GM12872 (cell line): ENCODE data around the gene GJC2.

Experiments
- CTCF ChIP-seq: IDR thresholded peaks from 3 replicates; pipeline ENCODE4 v1.5.1; 2011; ENCODE audit warnings: low read depth, mild to moderate bottlenecking, low read length, moderate library complexity; ENCODE audit not compliant: insufficient read depth

GJC2 gene

GRCh38 chr1:228152097-228152917, 2.6 kb downstream of the GJC2 start:
- no peak for TF ChIP-seq CTCF

GRCh38 chr1:228152918-228153258, 3.2 kb downstream of the GJC2 start:
- no peak for TF ChIP-seq CTCF

GRCh38 chr1:228154021-228154669, 4.4 kb downstream of the GJC2 start:
- no peak for TF ChIP-seq CTCF

GRCh38 chr1:228154670-228155571, 5.2 kb downstream of the GJC2 start:
- TF ChIP-seq CTCF = no peak

- no peak for TF ChIP-seq CTCF
Measured at GRCh38 chr1:228155596-228156514, 6.1 kb downstream of the GJC2 start.

GRCh38 chr1:228156515-228156881, 6.8 kb downstream of the GJC2 start:
- no peak for TF ChIP-seq CTCF
